OCI-LY7 (cell line): ENCODE results near the gene LTBP4. TPM values are rescaled to one million over a fixed set of nuclear protein-coding genes. Genes with fewer than 3 reads are reported as not detected.

ENCODE experiments used
- BruUV-seq: library from RNA; stranded (reverse); fragments of 400-500 nt; replicated peaks from 2 replicates; lab custom pipeline; 2021; lab: Mats Ljungman, UMichigan
- CTCF ChIA-PET: fragments of 300-600 bp; sonication (Branson Sonifier 250); formaldehyde crosslinking; loops from one replicate; lab custom pipeline; 2022; ENCODE audit warnings: antibody characterized with exemption; ENCODE audit not compliant: unreplicated experiment; lab: Charles Lee
- POLR2A ChIA-PET: fragments of 300-600 bp; sonication (Branson Sonifier 250); formaldehyde crosslinking; loops from one replicate; lab custom pipeline; 2022; ENCODE audit warnings: antibody characterized with exemption; lab: Charles Lee
- DNase-seq: peaks from one replicate; pipeline ENCODE4 v3.0.0-alpha.2; 2015; ENCODE audit warnings: low spot score
- H2AFZ ChIP-seq: fragments of 200-600 bp; sonication (generic), shearing (Covaris generic); 2 replicates; pipeline ENCODE4 v1.6.1; 2014; ENCODE audit warnings: mild to moderate bottlenecking, antibody characterized with exemption, low read length, moderate library complexity
- H3K27ac ChIP-seq: fragments of 200-600 bp; sonication (generic); 2 replicates; pipeline ENCODE4 v1.5.1; 2014; ENCODE audit warnings: mixed run types, low read depth, mild to moderate bottlenecking, moderate library complexity, low read length, inconsistent platforms; ENCODE audit not compliant: poor library complexity, severe bottlenecking
- H3K36me3 ChIP-seq: fragments of 200-600 bp; sonication (generic); 2 replicates; pipeline ENCODE4 v1.6.1; 2014; ENCODE audit warnings: mild to moderate bottlenecking, antibody characterized with exemption, low read length, moderate library complexity, mixed read lengths; ENCODE audit not compliant: insufficient read depth
- H3K4me1 ChIP-seq: fragments of 200-600 bp; sonication (generic); 2 replicates; pipeline ENCODE4 v1.5.1; 2014; ENCODE audit warnings: mild to moderate bottlenecking, low read length; ENCODE audit not compliant: insufficient read depth, poor library complexity, severe bottlenecking
- H3K4me2 ChIP-seq: fragments of 200-600 bp; sonication (generic); 2 replicates; pipeline ENCODE4 v1.6.1; 2014; ENCODE audit warnings: mild to moderate bottlenecking, low read length
- H3K4me3 ChIP-seq: fragments of 200-600 bp; sonication (generic); 2 replicates; pipeline ENCODE4 v1.5.1; 2014; ENCODE audit warnings: mild to moderate bottlenecking, low read depth, low read length; ENCODE audit not compliant: poor library complexity, severe bottlenecking
- H3K79me2 ChIP-seq: fragments of 200-600 bp; sonication (generic); 2 replicates; pipeline ENCODE4 v1.6.1; 2016; ENCODE audit warnings: low read depth, mild to moderate bottlenecking, low read length, moderate library complexity, mixed read lengths; ENCODE audit not compliant: insufficient read depth
- H3K9me2 ChIP-seq: fragments of 200-600 bp; sonication (generic); 2 replicates; pipeline ENCODE4 v1.6.1; 2016; ENCODE audit warnings: mild to moderate bottlenecking, low read length, mixed read lengths; ENCODE audit not compliant: insufficient read depth
- H3K9me3 ChIP-seq: fragments of 200-600 bp; sonication (generic); 2 replicates; pipeline ENCODE4 v1.6.1; 2014; ENCODE audit warnings: mild to moderate bottlenecking, mixed run types, low read length, mixed read lengths
- H4K20me1 ChIP-seq: fragments of 200-600 bp; sonication (generic); 2 replicates; pipeline ENCODE4 v1.6.1; 2014; ENCODE audit warnings: mild to moderate bottlenecking, antibody characterized with exemption, low read length, moderate library complexity, mixed read lengths; ENCODE audit not compliant: insufficient read depth
- EZH2phosphoT487 ChIP-seq: fragments of 200-600 bp; sonication (generic); IDR thresholded peaks from 2 replicates; pipeline ENCODE4 v1.6.1; 2018; ENCODE audit warnings: low read depth, borderline replicate concordance, mild to moderate bottlenecking, mixed run types, antibody characterized with exemption, low read length, moderate library complexity, mixed read lengths
- intact Hi-C: fragments of 100-400 bp; cut with micrococcal nuclease; formaldehyde crosslinking; loops from one replicate; pipeline ENCODE4 v1.10.0; 2022; ENCODE audit not compliant: unreplicated experiment
- total RNA-seq, 2 experiments: library from RNA; depleted of rRNA in 1 of 2; stranded (reverse); fragments of >200 nt in 1 of 2; shearing (Covaris generic) in 1 of 2; gene quantifications; 2 replicates each; pipeline ENCODE4 v1.2.3, GENCODE V29; 2014 to 2022
- TF ChIP-seq, protein P1 (sequence below): fragments of 200-600 bp; sonication (generic); conservative IDR thresholded peaks from 2 replicates; pipeline ENCODE4 v1.5.1; 2014; ENCODE audit warnings: mild to moderate bottlenecking, antibody characterized with exemption, low read length, moderate library complexity, mixed read lengths

Gene LTBP4
- total RNA-seq, 2 experiments from 2014 or later: 44.5 to 108 TPM

DNA sequence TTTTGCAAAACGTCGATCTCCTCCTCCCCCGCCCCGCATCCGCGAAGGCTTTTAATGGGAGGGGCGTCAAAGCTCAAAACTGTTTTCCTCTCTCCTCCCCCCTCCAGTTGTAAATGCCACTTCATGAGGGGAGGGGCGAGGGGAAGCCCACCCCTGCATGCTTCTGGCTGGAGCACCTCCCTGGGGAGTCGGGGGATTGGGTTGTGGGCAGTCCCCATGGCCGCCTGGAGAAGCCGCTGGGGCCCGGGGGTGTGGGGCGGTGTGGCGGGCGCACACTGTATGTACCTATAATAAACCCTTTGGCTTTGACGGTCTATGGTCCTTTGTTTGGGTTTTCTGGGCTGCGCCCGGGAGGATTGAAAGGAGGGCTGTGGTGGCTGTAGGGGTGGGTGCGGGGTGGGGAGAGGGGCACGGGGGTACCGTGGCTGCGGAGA is 25.0 kb upstream of the LTBP4 start:
- Histone ChIP-seq H3K4me3 (peak overlapping the region; percentile 85), H3K27ac (no peak overlapping the region), H2AFZ (peak overlapping the region; percentile 68; the same call in 1 of the 2 replicates), H3K36me3 (peaks cover 12% of the 10 kb centered on the region; the same call in 1 of the 2 replicates), H3K79me2 (peaks cover 4% of the 10 kb centered on the region; the same call in 1 of the 2 replicates), H3K4me1 (peaks cover 23% of the 10 kb centered on the region), H3K9me3 (no peaks in the 10 kb centered on the region), H3K4me2 (peak overlapping the region; percentile 82), H4K20me1 (no peaks in the 10 kb centered on the region), H3K9me2 (no peaks in the 10 kb centered on the region)
- BruUV-seq: no TSS peak
- no peak for DNase-seq
- TF ChIP-seq, protein P1, sequence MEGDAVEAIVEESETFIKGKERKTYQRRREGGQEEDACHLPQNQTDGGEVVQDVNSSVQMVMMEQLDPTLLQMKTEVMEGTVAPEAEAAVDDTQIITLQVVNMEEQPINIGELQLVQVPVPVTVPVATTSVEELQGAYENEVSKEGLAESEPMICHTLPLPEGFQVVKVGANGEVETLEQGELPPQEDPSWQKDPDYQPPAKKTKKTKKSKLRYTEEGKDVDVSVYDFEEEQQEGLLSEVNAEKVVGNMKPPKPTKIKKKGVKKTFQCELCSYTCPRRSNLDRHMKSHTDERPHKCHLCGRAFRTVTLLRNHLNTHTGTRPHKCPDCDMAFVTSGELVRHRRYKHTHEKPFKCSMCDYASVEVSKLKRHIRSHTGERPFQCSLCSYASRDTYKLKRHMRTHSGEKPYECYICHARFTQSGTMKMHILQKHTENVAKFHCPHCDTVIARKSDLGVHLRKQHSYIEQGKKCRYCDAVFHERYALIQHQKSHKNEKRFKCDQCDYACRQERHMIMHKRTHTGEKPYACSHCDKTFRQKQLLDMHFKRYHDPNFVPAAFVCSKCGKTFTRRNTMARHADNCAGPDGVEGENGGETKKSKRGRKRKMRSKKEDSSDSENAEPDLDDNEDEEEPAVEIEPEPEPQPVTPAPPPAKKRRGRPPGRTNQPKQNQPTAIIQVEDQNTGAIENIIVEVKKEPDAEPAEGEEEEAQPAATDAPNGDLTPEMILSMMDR: no peak
- no peak for TF ChIP-seq EZH2phosphoT487
- CTCF ChIA-PET: no interaction called here
- intact Hi-C loops: no loop called here
- POLR2A ChIA-PET: no interaction called here

DNA sequence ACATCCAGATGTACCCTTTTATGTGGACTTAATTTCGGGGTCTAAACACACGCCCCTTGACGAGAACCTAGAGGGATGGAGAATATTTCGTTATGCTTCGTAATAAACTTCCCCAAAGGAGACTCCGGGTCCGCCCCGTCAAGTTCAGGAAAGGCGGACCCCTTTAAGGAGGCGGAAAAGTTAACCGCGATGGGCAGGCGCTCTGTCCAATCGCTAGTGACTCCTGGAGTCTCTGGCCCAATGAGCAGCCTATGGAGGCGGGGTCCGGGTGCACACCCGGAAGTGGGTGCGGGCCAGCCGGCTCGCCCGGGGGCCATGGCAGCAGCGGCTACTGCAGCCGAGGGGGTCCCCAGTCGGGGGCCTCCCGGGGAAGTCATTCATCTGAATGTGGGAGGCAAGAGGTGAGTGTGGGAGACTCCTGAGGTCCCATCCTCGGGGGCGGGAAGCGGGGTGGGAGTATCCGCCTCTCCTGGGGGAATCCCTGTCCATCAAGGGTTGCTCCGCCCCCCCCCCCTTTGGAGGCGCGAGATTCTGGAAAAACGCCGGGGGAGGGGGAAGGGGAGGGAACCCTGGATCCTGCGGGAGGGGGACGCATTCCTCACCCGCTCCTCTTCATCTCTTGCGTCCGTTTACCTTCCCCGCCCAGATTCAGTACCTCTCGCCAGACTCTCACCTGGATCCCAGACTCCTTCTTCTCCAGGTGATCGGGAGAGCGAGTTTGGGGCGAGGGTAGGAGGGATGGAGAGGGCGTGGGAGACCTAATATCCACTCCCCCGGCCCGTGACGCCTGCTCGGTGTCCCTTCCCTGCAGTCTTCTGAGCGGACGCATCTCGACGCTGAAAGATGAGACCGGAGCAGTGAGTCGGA is 24.4 kb upstream of the LTBP4 start, which contains the start of gene SHKBP1:
TSS of gene SHKBP1 (plus strand) at position 289 of the 867 bp plus-strand sequence. CDS start at position 316, 27 bp downstream.
- peak within 1 kb of the TSS; percentile 85 for H3K4me3 ChIP-seq
- peak within 1 kb of the TSS; percentile 68 for H2AFZ ChIP-seq
- no peaks in the 10 kb centered on the region for H3K9me2 ChIP-seq
- peak; percentile 97 for DNase-seq
- POLR2A ChIA-PET: interaction anchor here (1.1 kb wide), 1 partner anchor 221 kb away, joined by 3 read pairs; no protein-coding TSS in a partner anchor
- TF ChIP-seq EZH2phosphoT487: no peak
- TF ChIP-seq, protein P1: no peak
- BruUV-seq: no TSS peak
- CTCF ChIA-PET: no interaction called here
- H3K4me1 ChIP-seq: peaks cover 19% of the 10 kb centered on the region
- H3K27ac ChIP-seq: peak within 1 kb of the TSS; percentile 38
- intact Hi-C loops: no loop called here
- H4K20me1 ChIP-seq: no peaks in the 10 kb centered on the region
- peaks cover 4% of the 10 kb centered on the region; the same call in 1 of the 2 replicates for H3K79me2 ChIP-seq
- H3K4me2 ChIP-seq: peak within 1 kb of the TSS; percentile 82
- H3K9me3 ChIP-seq: no peaks in the 10 kb centered on the region
- peaks cover 16% of the 10 kb centered on the region for H3K36me3 ChIP-seq
